Measurements from ENCODE around the gene USP13. TPM values are rescaled to one million over a fixed set of nuclear protein-coding genes. Genes with fewer than 3 reads are reported as not detected.
"Not testable (repeated sequence)": the region's sequence is repeated elsewhere in the genome, so short reads cannot be mapped to it uniquely, and the experiment has no call there.

The USP13 gene
- polyA plus RNA-seq, 1 experiment = 15.2 TPM

DNA sequence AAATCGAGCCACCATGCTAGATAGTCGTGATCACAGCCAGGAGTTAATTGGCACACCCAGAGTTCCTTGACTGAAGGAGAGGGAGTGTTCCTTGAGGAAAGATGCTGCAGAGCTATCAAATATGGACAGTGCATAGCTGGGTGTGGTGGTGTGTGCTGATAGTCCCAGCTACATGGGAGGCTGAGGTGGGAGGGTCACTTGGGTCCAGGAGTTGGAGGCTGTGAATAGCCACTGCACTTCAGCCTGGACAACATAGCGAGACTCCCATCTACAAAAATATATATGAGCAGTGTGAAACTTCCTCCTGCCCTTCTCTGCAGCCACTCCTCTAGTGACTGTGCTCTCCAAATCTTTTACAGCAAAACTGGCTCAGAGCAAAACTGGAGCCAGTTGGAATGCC is 10.0 kb upstream of the USP13 start:
- Histone ChIP-seq H3K27ac (ENCODE audit: low read depth, low read length) (no peak overlapping the region), H3K27me3 (ENCODE audit: control insufficient read depth, insufficient read depth, low read length) (no peaks in the 10 kb centered on the region), H3K4me3 (ENCODE audit: low read depth, low read length) (no peak overlapping the region), H3K9me3 (ENCODE audit: control insufficient read depth, insufficient read depth, low read length) (no peaks in the 10 kb centered on the region)
- TF ChIP-seq, protein P1, sequence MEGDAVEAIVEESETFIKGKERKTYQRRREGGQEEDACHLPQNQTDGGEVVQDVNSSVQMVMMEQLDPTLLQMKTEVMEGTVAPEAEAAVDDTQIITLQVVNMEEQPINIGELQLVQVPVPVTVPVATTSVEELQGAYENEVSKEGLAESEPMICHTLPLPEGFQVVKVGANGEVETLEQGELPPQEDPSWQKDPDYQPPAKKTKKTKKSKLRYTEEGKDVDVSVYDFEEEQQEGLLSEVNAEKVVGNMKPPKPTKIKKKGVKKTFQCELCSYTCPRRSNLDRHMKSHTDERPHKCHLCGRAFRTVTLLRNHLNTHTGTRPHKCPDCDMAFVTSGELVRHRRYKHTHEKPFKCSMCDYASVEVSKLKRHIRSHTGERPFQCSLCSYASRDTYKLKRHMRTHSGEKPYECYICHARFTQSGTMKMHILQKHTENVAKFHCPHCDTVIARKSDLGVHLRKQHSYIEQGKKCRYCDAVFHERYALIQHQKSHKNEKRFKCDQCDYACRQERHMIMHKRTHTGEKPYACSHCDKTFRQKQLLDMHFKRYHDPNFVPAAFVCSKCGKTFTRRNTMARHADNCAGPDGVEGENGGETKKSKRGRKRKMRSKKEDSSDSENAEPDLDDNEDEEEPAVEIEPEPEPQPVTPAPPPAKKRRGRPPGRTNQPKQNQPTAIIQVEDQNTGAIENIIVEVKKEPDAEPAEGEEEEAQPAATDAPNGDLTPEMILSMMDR (IDR thresholded peaks at IDR 0.05; ENCODE audit: low read depth, low read length) = no peak
- CTCF ChIA-PET = no interaction called here
- POLR2A ChIA-PET = no interaction called here
- no peak for DNase-seq (ENCODE audit: low read depth, low spot score)

DNA sequence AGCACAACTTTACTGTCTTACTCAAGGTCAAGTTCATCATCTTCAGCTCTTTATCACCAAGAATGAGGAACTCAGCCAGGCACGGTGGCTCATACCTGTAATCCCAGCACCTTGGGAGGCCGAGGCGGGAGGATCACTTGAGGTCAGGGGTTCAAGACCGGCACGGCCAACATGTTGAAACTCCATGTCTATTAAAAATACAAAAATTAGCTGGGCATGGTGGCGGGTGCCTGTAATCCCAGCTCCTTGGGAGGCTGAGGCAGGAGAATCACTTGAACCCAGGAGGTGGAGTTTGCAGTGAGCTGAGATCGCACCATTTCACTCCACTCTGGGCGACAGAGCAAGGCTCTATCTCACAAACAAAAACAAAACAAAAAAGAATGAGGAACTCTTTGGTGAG is 9.0 kb upstream of the USP13 start:
- CTCF ChIA-PET = interaction anchor here (0.5 kb wide), 1 partner anchor 1269 kb away, joined by 3 read pairs; the partner anchor contains the start of gene FXR1
- DNase-seq (ENCODE audit: low read depth, low spot score); H3K27ac ChIP-seq (ENCODE audit: low read depth, low read length); H3K4me3 ChIP-seq (ENCODE audit: low read depth, low read length); H3K9me3 ChIP-seq (ENCODE audit: control insufficient read depth, insufficient read depth, low read length); H3K27me3 ChIP-seq (ENCODE audit: control insufficient read depth, insufficient read depth, low read length); POLR2A ChIA-PET: not testable (repeated sequence)

DNA sequence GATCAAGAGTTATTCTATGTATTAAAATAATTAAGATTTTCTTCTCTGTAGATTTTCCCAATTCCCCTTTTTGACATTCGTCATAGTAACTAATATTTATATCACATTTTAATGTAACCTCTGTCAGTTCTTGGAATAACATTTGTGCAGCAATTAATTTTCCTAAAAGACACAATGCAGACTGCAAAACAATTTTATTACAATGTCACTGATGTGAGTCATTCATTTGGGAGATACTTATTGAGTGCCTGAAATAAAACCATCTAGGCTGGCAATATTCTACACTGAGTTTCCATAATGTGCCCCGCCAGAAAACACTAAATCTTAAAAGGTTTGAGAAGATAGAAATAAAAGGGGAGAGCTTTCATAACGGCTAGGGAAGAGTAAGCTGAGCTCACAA is 6.7 kb upstream of the USP13 start:
- Histone ChIP-seq H3K27ac (ENCODE audit: low read depth, low read length) (no peak overlapping the region), H3K9me3 (ENCODE audit: control insufficient read depth, insufficient read depth, low read length) (no peaks in the 10 kb centered on the region), H3K4me3 (ENCODE audit: low read depth, low read length) (no peak overlapping the region), H3K27me3 (ENCODE audit: control insufficient read depth, insufficient read depth, low read length) (no peaks in the 10 kb centered on the region)
- TF ChIP-seq, protein P1 (IDR thresholded peaks at IDR 0.05; ENCODE audit: low read depth, low read length) = no peak
- CTCF ChIA-PET = no interaction called here
- POLR2A ChIA-PET = no interaction called here
- DNase-seq (ENCODE audit: low read depth, low spot score) = no peak

DNA sequence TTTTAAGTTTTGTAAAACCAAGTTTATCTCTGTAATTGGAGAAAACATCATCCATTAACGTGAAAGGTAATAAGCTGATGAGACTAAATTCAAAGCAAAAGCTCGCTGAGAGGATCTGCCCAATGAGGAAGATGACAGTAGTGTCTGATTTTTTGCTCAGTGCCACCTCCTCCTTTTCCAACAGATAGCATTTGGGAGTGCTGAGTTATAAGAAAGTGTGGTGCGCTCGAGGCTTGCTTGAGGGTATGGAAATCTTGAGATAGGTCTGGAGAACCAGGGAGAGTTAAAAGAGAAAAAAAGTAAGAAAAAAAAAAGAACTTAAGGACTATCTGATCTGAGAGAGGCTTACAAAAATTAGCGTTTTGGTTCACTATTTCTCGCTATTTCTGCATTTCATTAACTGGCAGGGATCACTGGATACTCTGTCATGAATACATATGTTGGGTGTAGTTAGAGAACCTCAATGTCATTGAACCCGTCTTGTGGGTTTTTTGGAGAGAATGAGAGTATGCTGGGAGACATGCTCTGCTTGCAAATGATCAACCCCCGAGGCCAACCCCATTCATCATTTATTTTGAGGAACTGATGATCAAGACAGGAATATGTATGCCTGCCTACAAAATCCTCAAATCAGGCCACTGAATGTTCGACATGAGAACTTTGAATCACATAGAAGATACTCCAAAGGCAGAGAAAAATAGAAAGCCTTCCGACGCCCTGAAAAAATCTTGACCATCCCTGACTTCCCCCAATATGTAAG is 973 bp upstream of the USP13 start:
- ChIA-PET POLR2A (interaction anchor here (0.8 kb wide), 1 partner anchor 9 kb away, joined by 4 read pairs; no protein-coding TSS in a partner anchor), CTCF (interaction anchor here (0.5 kb wide), 1 partner anchor 317 kb away, joined by 3 read pairs; no protein-coding TSS in a partner anchor)
- DNase-seq (ENCODE audit: low read depth, low spot score) = no peak
- Histone ChIP-seq H3K27ac (ENCODE audit: low read depth, low read length) (no peak overlapping the region), H3K9me3 (ENCODE audit: control insufficient read depth, insufficient read depth, low read length) (no peaks in the 10 kb centered on the region; the same call in 1 of the 2 replicates), H3K4me3 (ENCODE audit: low read depth, low read length) (peak overlapping the region; percentile 84), H3K27me3 (ENCODE audit: control insufficient read depth, insufficient read depth, low read length) (no peaks in the 10 kb centered on the region)
- TF ChIP-seq, protein P1 (IDR thresholded peaks at IDR 0.05; ENCODE audit: low read depth, low read length) = no peak

DNA sequence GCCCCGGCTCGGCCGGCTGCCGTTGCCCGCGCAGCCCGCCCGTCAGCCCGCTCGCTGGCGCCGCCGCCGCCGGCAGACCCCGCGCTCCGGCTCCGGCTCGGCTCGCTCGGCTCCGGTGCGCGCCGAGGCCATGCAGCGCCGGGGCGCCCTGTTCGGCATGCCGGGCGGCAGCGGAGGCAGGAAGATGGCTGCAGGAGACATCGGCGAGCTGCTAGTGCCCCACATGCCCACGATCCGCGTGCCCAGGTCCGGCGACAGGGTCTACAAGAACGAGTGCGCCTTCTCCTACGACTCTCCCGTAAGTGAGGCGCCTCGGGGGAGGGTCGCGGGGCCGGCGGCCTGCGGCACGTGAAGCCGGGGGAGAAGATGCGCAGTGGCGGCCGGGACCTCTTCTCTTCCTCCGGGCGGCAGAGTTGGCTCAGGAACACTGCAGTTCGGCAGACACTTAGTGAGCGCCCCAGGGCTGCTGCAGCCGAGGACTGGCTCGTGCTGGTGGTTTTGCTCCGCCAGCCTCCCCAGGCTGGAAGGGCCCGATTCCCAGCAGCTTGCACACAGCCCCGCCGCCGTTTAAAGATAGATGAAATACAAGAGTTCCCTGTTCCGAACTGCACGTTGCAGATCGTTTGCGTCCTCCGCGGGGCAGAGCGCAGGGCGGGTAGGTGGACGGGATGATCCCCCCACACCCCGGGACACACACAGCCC is 407 bp downstream of the USP13 start:
- Histone ChIP-seq H3K9me3 (ENCODE audit: control insufficient read depth, insufficient read depth, low read length) (no peaks in the 10 kb centered on the region; the same call in 1 of the 2 replicates), H3K4me3 (ENCODE audit: low read depth, low read length) (peak overlapping the region; percentile 84), H3K27ac (ENCODE audit: low read depth, low read length) (peak overlapping the region; percentile 91), H3K27me3 (ENCODE audit: control insufficient read depth, insufficient read depth, low read length) (no peaks in the 10 kb centered on the region)
- TF ChIP-seq, protein P1 (IDR thresholded peaks at IDR 0.05; ENCODE audit: low read depth, low read length) = peak; percentile 19; the same call in 1 of the 2 replicates
- ChIA-PET CTCF (no interaction called here), POLR2A (interaction anchor here (0.6 to 1.0 kb wide), 2 partner anchors 57 to 91 kb away, joined by 3 read pairs; no protein-coding TSS in a partner anchor)
- DNase-seq (ENCODE audit: low read depth, low spot score) = peak; percentile 61

Data from AG04450 (cell line).